GM21381 (cell line): ENCODE measurements around the gene DPF3.

Experiments
- ATAC-seq: cut with Tn5 transposase; IDR thresholded peaks from one replicate; pipeline ENCODE4 v1.9.1; 2021; ENCODE audit warnings: mild to moderate bottlenecking, moderate library complexity; ENCODE audit not compliant: unreplicated experiment

DPF3 gene

GRCh38 chr14:72722201-72722785 is 171.6 kb downstream of the DPF3 start:
- ATAC-seq: no peak

GRCh38 chr14:72721083-72721482 is 172.8 kb downstream of the DPF3 start:
- ATAC-seq: no peak

GRCh38 chr14:72717220-72717619 is 176.7 kb downstream of the DPF3 start:
- ATAC-seq: no peak

- no peak for ATAC-seq
Measured at GRCh38 chr14:72716476-72716875, 177.4 kb downstream of the DPF3 start.

- no peak for ATAC-seq
Measured at GRCh38 chr14:72715850-72716228, 178.1 kb downstream of the DPF3 start.

- ATAC-seq: peak; percentile 52
Measured at GRCh38 chr14:72715215-72715849, 178.6 kb downstream of the DPF3 start.

- no peak for ATAC-seq
Measured at GRCh38 chr14:72714871-72715214, 179.1 kb downstream of the DPF3 start.

- peak; percentile 74 for ATAC-seq
Measured at GRCh38 chr14:72714094-72714493, 179.8 kb downstream of the DPF3 start.

- no peak for ATAC-seq
Measured at GRCh38 chr14:72711936-72712335, 182.0 kb downstream of the DPF3 start.

GRCh38 chr14:72709916-72710611 is 183.8 kb downstream of the DPF3 start:
- no peak for ATAC-seq

GRCh38 chr14:72708708-72709475 is 185.0 kb downstream of the DPF3 start:
- no peak for ATAC-seq

- no peak for ATAC-seq
Measured at GRCh38 chr14:72708222-72708621, 185.7 kb downstream of the DPF3 start.

- ATAC-seq: no peak
Measured at GRCh38 chr14:72706485-72706884, 187.4 kb downstream of the DPF3 start.

GRCh38 chr14:72704502-72704901 is 189.4 kb downstream of the DPF3 start:
- no peak for ATAC-seq

- no peak for ATAC-seq
Measured at GRCh38 chr14:72701605-72702004, 192.3 kb downstream of the DPF3 start.

- ATAC-seq: no peak
Measured at GRCh38 chr14:72701237-72701565, 192.7 kb downstream of the DPF3 start.

- ATAC-seq: no peak
Measured at GRCh38 chr14:72700338-72701236, 193.3 kb downstream of the DPF3 start.

GRCh38 chr14:72699852-72700257 is 194.0 kb downstream of the DPF3 start:
- no peak for ATAC-seq

GRCh38 chr14:72699443-72699842 is 194.5 kb downstream of the DPF3 start:
- no peak for ATAC-seq

- ATAC-seq: no peak
Measured at GRCh38 chr14:72692696-72693095, 201.2 kb downstream of the DPF3 start.

GRCh38 chr14:72690324-72690723 is 203.6 kb downstream of the DPF3 start:
- ATAC-seq: no peak
